ENCODE data around the gene LRAT. TPM values are rescaled to one million over a fixed set of nuclear protein-coding genes. Genes with fewer than 3 reads are reported as not detected.

The LRAT gene
- not detected in 2 replicates for total RNA-seq

DNA sequence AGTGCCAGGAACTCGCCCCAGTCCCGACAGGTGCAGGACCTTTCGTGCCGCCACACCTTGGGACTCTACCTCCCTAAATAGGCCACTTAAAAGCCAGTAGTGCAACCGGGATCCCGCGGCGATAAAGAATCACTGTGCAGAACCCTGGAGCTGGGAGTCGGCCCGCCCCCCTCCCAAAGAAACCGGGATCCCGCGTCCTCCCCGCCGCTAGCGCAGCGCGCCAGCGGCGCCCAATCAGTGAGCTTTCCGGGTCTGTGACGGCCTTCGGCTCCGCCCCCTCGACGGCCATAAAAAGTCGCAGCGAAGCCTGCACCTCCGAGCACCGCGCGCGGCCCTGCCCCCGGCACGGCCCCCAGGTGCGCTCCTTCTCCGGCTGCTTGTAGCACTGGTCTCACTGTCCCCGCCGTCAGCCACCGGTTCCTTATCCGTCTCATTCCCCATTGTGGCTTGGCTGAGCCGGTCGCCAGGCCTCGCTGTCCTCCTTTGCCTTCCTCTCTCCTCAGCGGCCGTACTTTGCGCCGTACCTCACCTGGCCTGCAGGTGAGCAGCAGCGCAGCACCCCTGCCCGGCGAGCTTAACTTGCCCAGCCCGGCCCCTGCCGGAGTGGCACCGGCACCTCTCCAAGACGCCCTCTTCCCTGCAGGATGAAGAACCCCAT is at the start of gene LRAT:
Gene LRAT (plus strand): TSS at position 318 of the 658 bp plus-strand sequence. CDS start 327 bp downstream, at position 645.

DNA sequence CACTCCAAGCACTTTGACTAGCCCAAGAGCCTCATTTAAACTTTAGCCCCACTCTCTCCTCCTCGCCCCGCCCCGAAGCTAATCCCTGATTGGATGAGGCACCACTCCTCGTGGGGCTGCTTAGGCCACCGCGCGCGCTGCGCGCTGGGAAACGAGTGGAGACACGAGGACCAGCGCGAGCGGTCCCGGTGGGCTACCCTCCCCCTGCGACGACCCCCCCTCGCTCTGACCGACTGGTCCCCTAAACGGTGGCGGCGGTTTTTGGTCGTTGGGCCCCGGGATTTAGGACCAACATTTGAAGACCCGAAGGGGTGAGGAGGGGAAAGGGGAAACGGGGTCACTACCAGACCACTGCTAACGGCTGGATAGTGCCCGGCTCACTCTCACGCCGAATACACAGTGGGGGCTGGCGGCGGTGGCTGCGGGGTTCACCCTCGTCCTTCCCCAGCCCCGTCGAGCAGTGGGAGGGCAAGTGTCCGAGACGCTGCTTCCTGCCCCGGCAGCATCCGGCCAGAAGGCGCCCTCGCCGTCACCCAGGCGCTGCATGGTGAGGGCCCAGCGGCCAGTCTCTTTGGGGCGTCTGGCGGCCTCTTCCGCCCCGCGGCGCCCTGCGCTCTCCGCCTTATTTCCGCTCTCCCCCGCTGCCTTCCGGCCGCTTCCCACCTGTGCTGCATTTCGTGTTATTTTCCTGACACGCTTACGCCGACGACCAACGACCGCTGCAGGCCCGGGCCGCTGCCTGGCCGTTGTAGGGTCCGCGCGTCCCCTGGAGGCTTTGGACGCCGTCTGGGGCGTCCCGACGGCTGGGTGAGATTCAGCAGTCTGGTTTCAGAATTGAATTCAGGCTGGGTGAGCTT is 37.6 kb downstream of the LRAT start, which contains the start of gene RBM46:
Gene RBM46 (plus strand): TSS at position 147 of the 857 bp plus-strand sequence. CDS start 15,481 bp downstream, outside the sequence.

Other genes with a start within 250 kb of the LRAT start
- gene PLRG1, start 193.6 kb upstream of the LRAT start, total RNA-seq: 73.7 and 117 TPM in 2 replicates
- gene FGB, start 181.0 kb upstream of the LRAT start, total RNA-seq: not detected in 2 replicates
- gene FGA, start 153.3 kb upstream of the LRAT start, total RNA-seq: not detected in 2 replicates
- not detected in 2 replicates for gene FGG, start 131.3 kb upstream of the LRAT start, total RNA-seq
- gene RBM46, start 37.3 kb downstream of the LRAT start, total RNA-seq: under 0.01 TPM in 1 of 2 replicates, not detected in the other

Measured in epithelial cell of umbilical artery (primary cell).